AG04450 (cell line): ENCODE data around the gene DMAC2. TPM values are rescaled to one million over a fixed set of nuclear protein-coding genes. Genes with fewer than 3 reads are reported as not detected.

Experiments used
- CTCF ChIA-PET: fragments of 300-600, 350-600 bp; formaldehyde crosslinking; extraction: SDS; loops from one replicate; lab custom pipeline; 2022; ENCODE audit warnings: antibody characterized with exemption, inconsistent platforms; lab: Charles Lee
- POLR2A ChIA-PET: fragments of 350-600 bp; formaldehyde crosslinking; extraction: SDS; loops from one replicate; lab custom pipeline; 2021; ENCODE audit warnings: antibody characterized with exemption, inconsistent platforms; lab: Yijun Ruan, JAX
- DNase-seq: peaks from one replicate; pipeline ENCODE4 v3.0.0-alpha.2; 2011; ENCODE audit warnings: low read depth, low spot score
- H3K27ac ChIP-seq: one replicate; pipeline ENCODE4 v1.5.1; 2012; ENCODE audit warnings: low read depth, low read length, control low read depth
- H3K27me3 ChIP-seq: one replicate; pipeline ENCODE4 v1.6.0; 2012; ENCODE audit warnings: low read length; ENCODE audit not compliant: control insufficient read depth, insufficient read depth
- H3K4me3 ChIP-seq: 2 replicates; pipeline ENCODE4 v1.5.1; 2011; ENCODE audit warnings: mild to moderate bottlenecking, low read depth, low read length, control low read depth
- H3K9me3 ChIP-seq: 2 replicates; pipeline ENCODE4 v1.5.1; 2012; ENCODE audit warnings: low read length; ENCODE audit not compliant: control insufficient read depth, insufficient read depth
- polyA plus RNA-seq: library from polyadenylated mRNA; depleted of rRNA; stranded (reverse); fragments of >200 nt; gene quantifications from 2 replicates; pipeline ENCODE4 v1.2.3, GENCODE V29; 2011
- TF ChIP-seq, protein P1 (sequence below): IDR thresholded peaks from 2 replicates; pipeline ENCODE4 v1.5.1; 2011; ENCODE audit warnings: low read depth, low read length, control low read depth, inconsistent platforms

The DMAC2 gene
- polyA plus RNA-seq, 1 experiment, result 58.2 TPM

DNA sequence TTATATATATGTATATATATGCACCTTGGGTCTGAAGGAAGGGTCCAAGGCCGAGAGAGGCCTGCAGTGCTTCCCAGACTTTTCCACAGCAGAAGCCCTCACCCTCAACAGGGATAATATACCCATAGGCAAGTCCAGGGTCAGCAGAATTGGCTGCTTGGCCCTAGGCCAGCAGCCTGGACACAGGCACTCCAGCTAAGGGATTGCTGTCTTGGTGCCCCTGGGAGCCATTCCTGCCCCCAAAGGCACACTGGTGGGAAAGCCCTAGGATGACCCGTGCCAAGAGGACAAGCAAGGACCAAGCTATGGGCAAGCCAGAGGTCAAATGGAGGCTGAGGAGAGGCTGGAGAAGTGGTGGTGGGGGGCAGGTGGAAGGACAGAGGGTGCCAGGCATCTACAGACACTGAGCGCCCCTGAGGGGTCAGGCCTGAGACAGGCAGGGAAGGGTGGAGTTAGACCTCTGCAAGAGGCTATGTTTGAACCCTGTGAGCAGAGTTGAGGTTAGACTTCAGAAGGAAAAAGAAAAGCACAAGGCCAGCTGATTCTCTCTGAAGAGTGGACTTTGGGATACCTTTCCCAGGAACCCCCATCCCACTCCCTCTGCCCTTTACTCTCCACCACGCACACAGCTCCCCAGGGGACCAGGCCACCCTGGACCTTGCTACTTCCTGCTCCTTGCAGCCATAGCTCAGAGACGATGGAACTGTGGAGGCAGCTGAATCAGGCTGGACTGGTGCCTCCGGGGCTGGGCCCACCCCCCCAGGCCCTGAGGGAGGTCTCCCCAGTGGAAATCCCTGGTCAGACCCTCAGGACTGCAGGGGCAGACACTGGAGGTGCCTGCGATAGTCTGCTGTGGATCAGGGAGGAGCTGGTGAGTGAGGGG lies 3.0 kb upstream of the DMAC2 start, which contains the start of gene ERICH4:
ERICH4 (plus strand) TSS at position 684 of the 883 bp plus-strand sequence; CDS start at position 698, 14 bp downstream.
- H3K27me3 ChIP-seq, result peaks cover 8% of the 10 kb centered on the region
- CTCF ChIA-PET, result no interaction called here
- no peak within 1 kb of the TSS for H3K27ac ChIP-seq
- DNase-seq, result no peak
- TF ChIP-seq, protein P1, sequence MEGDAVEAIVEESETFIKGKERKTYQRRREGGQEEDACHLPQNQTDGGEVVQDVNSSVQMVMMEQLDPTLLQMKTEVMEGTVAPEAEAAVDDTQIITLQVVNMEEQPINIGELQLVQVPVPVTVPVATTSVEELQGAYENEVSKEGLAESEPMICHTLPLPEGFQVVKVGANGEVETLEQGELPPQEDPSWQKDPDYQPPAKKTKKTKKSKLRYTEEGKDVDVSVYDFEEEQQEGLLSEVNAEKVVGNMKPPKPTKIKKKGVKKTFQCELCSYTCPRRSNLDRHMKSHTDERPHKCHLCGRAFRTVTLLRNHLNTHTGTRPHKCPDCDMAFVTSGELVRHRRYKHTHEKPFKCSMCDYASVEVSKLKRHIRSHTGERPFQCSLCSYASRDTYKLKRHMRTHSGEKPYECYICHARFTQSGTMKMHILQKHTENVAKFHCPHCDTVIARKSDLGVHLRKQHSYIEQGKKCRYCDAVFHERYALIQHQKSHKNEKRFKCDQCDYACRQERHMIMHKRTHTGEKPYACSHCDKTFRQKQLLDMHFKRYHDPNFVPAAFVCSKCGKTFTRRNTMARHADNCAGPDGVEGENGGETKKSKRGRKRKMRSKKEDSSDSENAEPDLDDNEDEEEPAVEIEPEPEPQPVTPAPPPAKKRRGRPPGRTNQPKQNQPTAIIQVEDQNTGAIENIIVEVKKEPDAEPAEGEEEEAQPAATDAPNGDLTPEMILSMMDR, result no peak
- POLR2A ChIA-PET, result no interaction called here
- H3K4me3 ChIP-seq, result no peak within 1 kb of the TSS
- H3K9me3 ChIP-seq, result no peaks in the 10 kb centered on the region; the same call in 1 of the 2 replicates

DNA sequence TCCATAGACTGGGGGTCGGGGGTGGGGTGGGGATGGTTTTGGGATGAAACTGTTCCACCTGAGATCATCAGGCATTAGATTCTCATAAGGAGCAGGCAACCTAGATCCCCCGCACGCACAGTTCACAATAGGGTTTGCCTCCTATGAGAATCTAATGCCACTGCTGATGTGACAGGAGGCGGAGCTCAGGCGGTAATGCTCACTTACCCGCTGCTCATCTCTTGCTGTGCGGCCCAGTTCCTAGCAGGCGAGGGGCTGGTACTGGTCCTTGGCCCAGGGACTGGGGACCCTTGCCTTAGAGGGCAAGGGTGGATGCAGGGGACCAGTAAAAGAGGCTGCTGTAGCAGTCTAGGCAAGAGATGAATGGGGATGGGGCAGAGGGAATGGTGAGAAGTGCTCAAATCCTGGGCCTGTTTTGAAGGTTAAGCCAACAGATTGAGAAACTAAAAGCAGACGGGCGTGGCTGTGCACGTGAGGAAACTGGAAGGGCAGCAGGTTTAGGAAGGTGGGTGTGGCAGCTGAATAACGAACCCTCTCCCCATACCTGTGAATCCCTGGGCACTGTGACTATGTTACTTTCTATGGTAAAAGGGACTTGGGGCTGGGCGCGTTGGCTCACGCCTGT lies 1.7 kb upstream of the DMAC2 start:
- H3K9me3 ChIP-seq, result no peaks in the 10 kb centered on the region; the same call in 1 of the 2 replicates
- TF ChIP-seq, protein P1, result no peak
- no peak overlapping the region for H3K27ac ChIP-seq
- H3K4me3 ChIP-seq, result no peak overlapping the region
- DNase-seq, result no peak
- H3K27me3 ChIP-seq, result peaks cover 4% of the 10 kb centered on the region
- POLR2A ChIA-PET, result no interaction called here
- CTCF ChIA-PET, result interaction anchor here (0.5 kb wide), 1 partner anchor 9 kb away, joined by 4 read pairs; no protein-coding TSS in a partner anchor

- no peak for DNase-seq
- Histone ChIP-seq H3K27ac (no peak overlapping the region), H3K27me3 (no peaks in the 10 kb centered on the region), H3K9me3 (no peaks in the 10 kb centered on the region; the same call in 1 of the 2 replicates), H3K4me3 (no peak overlapping the region)
- CTCF ChIA-PET, result interaction anchor here (1.0 to 2.8 kb wide), 2 partner anchors 11 kb away, joined by 3 to 37 read pairs; no protein-coding TSS in a partner anchor
- POLR2A ChIA-PET, result interaction anchor here (0.9 kb wide), 1 partner anchor 11 kb away, joined by 3 read pairs; the partner anchor contains the start of gene B3GNT8
- TF ChIP-seq, protein P1, result no peak
Observed at GRCh38 chr19:41437944-41438574, 1.7 kb downstream of the DMAC2 start.

DNA sequence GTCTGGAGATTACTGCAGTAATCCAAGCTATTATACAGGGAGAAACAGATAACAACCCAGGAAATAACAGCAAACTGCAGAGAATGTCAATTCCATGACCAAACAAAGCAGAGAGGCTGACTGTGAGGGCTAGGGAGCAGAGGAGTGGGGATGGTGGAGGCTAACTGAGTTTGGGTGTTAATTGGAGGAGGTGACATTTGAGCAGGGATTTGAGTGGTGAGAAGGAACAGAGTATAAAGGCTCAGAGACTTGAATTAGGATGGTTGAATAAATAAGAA lies 3.1 kb downstream of the DMAC2 start:
- no peaks in the 10 kb centered on the region; the same call in 1 of the 2 replicates for H3K9me3 ChIP-seq
- ChIA-PET POLR2A (no interaction called here), CTCF (interaction anchor here (0.7 to 1.2 kb wide), 3 partner anchors 12 to 128 kb away, joined by 3 read pairs; no protein-coding TSS in a partner anchor)
- DNase-seq, result no peak
- H3K27ac ChIP-seq, result no peak overlapping the region
- TF ChIP-seq, protein P1, result no peak
- H3K27me3 ChIP-seq, result no peaks in the 10 kb centered on the region
- no peak overlapping the region for H3K4me3 ChIP-seq
